ENCODE measurements around the gene GRB10. TPM values are rescaled to one million over a fixed set of nuclear protein-coding genes. Genes with fewer than 3 reads are reported as not detected.

The GRB10 gene
- total RNA-seq, 2 donors from 2014 or later = 1.1 to 1.7 TPM

- Mint-ChIP-seq H3K27ac (no peak overlapping the region), H3K27me3 (peaks cover 10% of the 10 kb centered on the region), H3K36me3 (ENCODE audit: low read depth) (no peaks in the 10 kb centered on the region), H3K4me3 (no peak overlapping the region), H3K4me1 (peaks cover 10% of the 10 kb centered on the region), H3K9me3 (no peaks in the 10 kb centered on the region)
- ATAC-seq (replicated peaks) = no peak
These were observed 64.4 kb downstream of the GRB10 start for GRCh38 chr7:50718311-50718710.

- H3K9me3 Mint-ChIP-seq = no peaks in the 10 kb centered on the region
- peaks cover 10% of the 10 kb centered on the region for H3K4me1 Mint-ChIP-seq
- no peak overlapping the region for H3K4me3 Mint-ChIP-seq
- ATAC-seq (replicated peaks) = no peak
- no peaks in the 10 kb centered on the region for H3K36me3 Mint-ChIP-seq (ENCODE audit: low read depth)
- H3K27me3 Mint-ChIP-seq = peaks cover 13% of the 10 kb centered on the region
- H3K27ac Mint-ChIP-seq = no peak overlapping the region
These were observed 65.5 kb downstream of the GRB10 start for GRCh38 chr7:50717181-50717580.

- H3K27ac Mint-ChIP-seq = no peak overlapping the region
- H3K4me1 Mint-ChIP-seq = peaks cover 10% of the 10 kb centered on the region
- H3K9me3 Mint-ChIP-seq = no peaks in the 10 kb centered on the region
- peaks cover 13% of the 10 kb centered on the region for H3K27me3 Mint-ChIP-seq
- no peak overlapping the region for H3K4me3 Mint-ChIP-seq
- no peaks in the 10 kb centered on the region for H3K36me3 Mint-ChIP-seq (ENCODE audit: low read depth)
- no peak for ATAC-seq (replicated peaks)
These were observed 67.8 kb downstream of the GRB10 start for GRCh38 chr7:50714857-50715256.

- peaks cover 10% of the 10 kb centered on the region for H3K27me3 Mint-ChIP-seq
- H3K9me3 Mint-ChIP-seq = no peaks in the 10 kb centered on the region
- H3K27ac Mint-ChIP-seq = no peak overlapping the region
- H3K4me3 Mint-ChIP-seq = no peak overlapping the region
- peaks cover 6% of the 10 kb centered on the region for H3K4me1 Mint-ChIP-seq
- no peaks in the 10 kb centered on the region for H3K36me3 Mint-ChIP-seq (ENCODE audit: low read depth)
- ATAC-seq (replicated peaks) = no peak
These were observed 69.4 kb downstream of the GRB10 start for GRCh38 chr7:50713123-50713965.

GRCh38 chr7:50712252-50713122, 70.2 kb downstream of the GRB10 start:
- H3K27ac Mint-ChIP-seq = no peak overlapping the region
- H3K36me3 Mint-ChIP-seq (ENCODE audit: low read depth) = no peaks in the 10 kb centered on the region
- H3K4me1 Mint-ChIP-seq = peaks cover 6% of the 10 kb centered on the region
- no peaks in the 10 kb centered on the region for H3K9me3 Mint-ChIP-seq
- ATAC-seq (replicated peaks) = no peak
- no peak overlapping the region for H3K4me3 Mint-ChIP-seq
- H3K27me3 Mint-ChIP-seq = peaks cover 10% of the 10 kb centered on the region

- Mint-ChIP-seq H3K27me3 (peaks cover 10% of the 10 kb centered on the region), H3K36me3 (ENCODE audit: low read depth) (no peaks in the 10 kb centered on the region), H3K4me3 (no peak overlapping the region), H3K27ac (no peak overlapping the region), H3K9me3 (no peaks in the 10 kb centered on the region), H3K4me1 (peaks cover 6% of the 10 kb centered on the region)
- no peak for ATAC-seq (replicated peaks)
These were observed 71.2 kb downstream of the GRB10 start for GRCh38 chr7:50711271-50712175.

- H3K9me3 Mint-ChIP-seq = no peaks in the 10 kb centered on the region
- H3K4me3 Mint-ChIP-seq = no peak overlapping the region
- H3K27me3 Mint-ChIP-seq = peaks cover 10% of the 10 kb centered on the region
- no peak for ATAC-seq (replicated peaks)
- peaks cover 6% of the 10 kb centered on the region for H3K4me1 Mint-ChIP-seq
- no peak overlapping the region for H3K27ac Mint-ChIP-seq
- H3K36me3 Mint-ChIP-seq (ENCODE audit: low read depth) = no peaks in the 10 kb centered on the region
These were observed 72.1 kb downstream of the GRB10 start for GRCh38 chr7:50710441-50711154.

GRCh38 chr7:50709151-50709550, 73.5 kb downstream of the GRB10 start:
- no peak overlapping the region for H3K4me3 Mint-ChIP-seq
- H3K36me3 Mint-ChIP-seq (ENCODE audit: low read depth) = no peaks in the 10 kb centered on the region
- peaks cover 6% of the 10 kb centered on the region for H3K4me1 Mint-ChIP-seq
- no peak overlapping the region for H3K27ac Mint-ChIP-seq
- ATAC-seq (replicated peaks) = no peak
- no peaks in the 10 kb centered on the region for H3K9me3 Mint-ChIP-seq
- peaks cover 10% of the 10 kb centered on the region for H3K27me3 Mint-ChIP-seq

GRCh38 chr7:50707236-50708006, 75.3 kb downstream of the GRB10 start:
- Mint-ChIP-seq H3K27me3 (no peaks in the 10 kb centered on the region), H3K4me1 (no peaks in the 10 kb centered on the region), H3K9me3 (no peaks in the 10 kb centered on the region), H3K36me3 (ENCODE audit: low read depth) (no peaks in the 10 kb centered on the region), H3K27ac (no peak overlapping the region), H3K4me3 (no peak overlapping the region)
- no peak for ATAC-seq (replicated peaks)

- H3K27ac Mint-ChIP-seq = no peak overlapping the region
- H3K9me3 Mint-ChIP-seq = no peaks in the 10 kb centered on the region
- H3K27me3 Mint-ChIP-seq = no peaks in the 10 kb centered on the region
- no peaks in the 10 kb centered on the region for H3K36me3 Mint-ChIP-seq (ENCODE audit: low read depth)
- H3K4me3 Mint-ChIP-seq = no peak overlapping the region
- no peak for ATAC-seq (replicated peaks)
- no peaks in the 10 kb centered on the region for H3K4me1 Mint-ChIP-seq
These were observed 76.2 kb downstream of the GRB10 start for GRCh38 chr7:50706469-50706937.

- ATAC-seq (replicated peaks) = no peak
- no peak overlapping the region for H3K27ac Mint-ChIP-seq
- H3K27me3 Mint-ChIP-seq = no peaks in the 10 kb centered on the region
- no peaks in the 10 kb centered on the region for H3K36me3 Mint-ChIP-seq (ENCODE audit: low read depth)
- H3K9me3 Mint-ChIP-seq = no peaks in the 10 kb centered on the region
- H3K4me1 Mint-ChIP-seq = no peaks in the 10 kb centered on the region
- no peak overlapping the region for H3K4me3 Mint-ChIP-seq
These were observed 77.9 kb downstream of the GRB10 start for GRCh38 chr7:50704844-50705243.

GRCh38 chr7:50703654-50704053, 79.0 kb downstream of the GRB10 start:
- no peaks in the 10 kb centered on the region for H3K27me3 Mint-ChIP-seq
- H3K4me3 Mint-ChIP-seq = no peak overlapping the region
- H3K36me3 Mint-ChIP-seq (ENCODE audit: low read depth) = no peaks in the 10 kb centered on the region
- H3K27ac Mint-ChIP-seq = no peak overlapping the region
- no peaks in the 10 kb centered on the region for H3K4me1 Mint-ChIP-seq
- no peaks in the 10 kb centered on the region for H3K9me3 Mint-ChIP-seq
- no peak for ATAC-seq (replicated peaks)

- no peak overlapping the region for H3K27ac Mint-ChIP-seq
- H3K27me3 Mint-ChIP-seq = no peaks in the 10 kb centered on the region
- no peaks in the 10 kb centered on the region for H3K9me3 Mint-ChIP-seq
- no peak overlapping the region for H3K4me3 Mint-ChIP-seq
- no peaks in the 10 kb centered on the region for H3K36me3 Mint-ChIP-seq (ENCODE audit: low read depth)
- no peak for ATAC-seq (replicated peaks)
- H3K4me1 Mint-ChIP-seq = no peaks in the 10 kb centered on the region
These were observed 83.6 kb downstream of the GRB10 start for GRCh38 chr7:50699143-50699542.
